Neural progenitor cell (in vitro differentiated cells): ENCODE data around the gene GLG1. TPM values are rescaled to one million over a fixed set of nuclear protein-coding genes. Genes with fewer than 3 reads are reported as not detected.
"Not testable (repeated sequence)": the region's sequence is repeated elsewhere in the genome, so short reads cannot be mapped to it uniquely, and the experiment has no call there.

Experiments
- DNase-seq: peaks from one replicate; pipeline ENCODE4 v3.0.0-alpha.2; 2016; ENCODE audit warnings: low spot score
- H2AFZ ChIP-seq: fragments of 200-600 bp; sonication (generic); replicated peaks from 2 replicates; pipeline ENCODE4 v1.6.1; 2016; ENCODE audit warnings: antibody characterized with exemption
- H3F3A ChIP-seq: fragments of 200-600 bp; sonication (generic); 2 replicates; pipeline ENCODE4 v1.6.1; 2016; ENCODE audit warnings: antibody characterized with exemption, low read depth
- H3K27ac ChIP-seq: fragments of 200-600 bp; sonication (generic); 2 replicates; pipeline ENCODE4 v1.5.1; 2016; ENCODE audit warnings: mild to moderate bottlenecking
- H3K27me3 ChIP-seq: fragments of 200-600 bp; sonication (generic); 2 replicates; pipeline ENCODE4 v1.6.1; 2016; ENCODE audit warnings: mild to moderate bottlenecking, moderate library complexity
- H3K36me3 ChIP-seq: fragments of 200-600 bp; sonication (generic); 2 replicates; pipeline ENCODE4 v1.5.1; 2016
- H3K4me1 ChIP-seq: fragments of 200-600 bp; sonication (generic); 2 replicates; pipeline ENCODE4 v1.6.1; 2016; ENCODE audit warnings: mixed run types
- H3K4me2 ChIP-seq: fragments of 200-600 bp; sonication (generic); 2 replicates; pipeline ENCODE4 v1.6.1; 2016
- H3K4me3 ChIP-seq: fragments of 200-600 bp; sonication (generic); 2 replicates; pipeline ENCODE4 v1.5.1; 2016
- H3K79me2 ChIP-seq: fragments of 200-600 bp; sonication (generic); 2 replicates; pipeline ENCODE4 v1.6.1; 2016; ENCODE audit warnings: low read depth
- H3K9ac ChIP-seq: fragments of 200-600 bp; sonication (generic); 2 replicates; pipeline ENCODE4 v1.6.1; 2016
- H3K9me3 ChIP-seq: fragments of 200-600 bp; sonication (generic); 2 replicates; pipeline ENCODE4 v1.5.1; 2016; ENCODE audit warnings: low read depth
- H4K20me1 ChIP-seq: fragments of 200-600 bp; sonication (generic); 2 replicates; pipeline ENCODE4 v1.6.1; 2016; ENCODE audit warnings: low read depth
- H3K27ac Mint-ChIP-seq: 3 replicates; pipeline ENCODE4 v1.8.0; 2021; ENCODE audit warnings: mixed read lengths
- H3K27me3 Mint-ChIP-seq: 2 replicates; pipeline ENCODE4 v1.8.0; 2022; ENCODE audit warnings: low read depth, mild to moderate bottlenecking, inconsistent platforms, moderate library complexity, mixed read lengths; ENCODE audit not compliant: insufficient read depth
- H3K36me3 Mint-ChIP-seq: 3 replicates; pipeline ENCODE4 v1.8.0; 2021; ENCODE audit warnings: mixed read lengths
- H3K4me1 Mint-ChIP-seq: 3 replicates; pipeline ENCODE4 v1.8.0; 2021; ENCODE audit warnings: mixed read lengths
- H3K4me3 Mint-ChIP-seq: 3 replicates; pipeline ENCODE4 v1.8.0; 2021; ENCODE audit warnings: mild to moderate bottlenecking, moderate library complexity, mixed read lengths
- H3K9me3 Mint-ChIP-seq: 3 replicates; pipeline ENCODE4 v1.8.0; 2020; ENCODE audit warnings: mixed read lengths
- EZH2 ChIP-seq: fragments of 200-600 bp; sonication (generic); IDR thresholded peaks from 2 replicates; pipeline ENCODE4 v1.6.1; 2017; ENCODE audit warnings: antibody characterized with exemption, mild to moderate bottlenecking, moderate library complexity
- EZH2phosphoT487 ChIP-seq: fragments of 200-600 bp; sonication (generic); IDR thresholded peaks from 2 replicates; pipeline ENCODE4 v1.6.1; 2017; ENCODE audit warnings: antibody characterized with exemption
- total RNA-seq: library from RNA; depleted of rRNA; stranded (reverse); fragments of >200 nt; gene quantifications from 2 replicates; pipeline ENCODE4 v1.2.3, GENCODE V29; 2015; ENCODE audit warnings: low replicate concordance
- TF ChIP-seq, protein P1 (sequence below): fragments of 200-600 bp; sonication (generic); IDR thresholded peaks from 2 replicates; pipeline ENCODE4 v1.5.1; 2017; ENCODE audit warnings: antibody characterized with exemption, mild to moderate bottlenecking

The GLG1 gene
- total RNA-seq, 1 donor from 2014 or later = 117 TPM

GRCh38 chr16:74558873-74559272 is 48.0 kb downstream of the GLG1 start:
- H3K27me3 ChIP-seq = no peaks in the 10 kb centered on the region
- no peak overlapping the region for H3K4me3 ChIP-seq
- TF ChIP-seq EZH2phosphoT487 (no peak), EZH2 (no peak)
- TF ChIP-seq, protein P1, sequence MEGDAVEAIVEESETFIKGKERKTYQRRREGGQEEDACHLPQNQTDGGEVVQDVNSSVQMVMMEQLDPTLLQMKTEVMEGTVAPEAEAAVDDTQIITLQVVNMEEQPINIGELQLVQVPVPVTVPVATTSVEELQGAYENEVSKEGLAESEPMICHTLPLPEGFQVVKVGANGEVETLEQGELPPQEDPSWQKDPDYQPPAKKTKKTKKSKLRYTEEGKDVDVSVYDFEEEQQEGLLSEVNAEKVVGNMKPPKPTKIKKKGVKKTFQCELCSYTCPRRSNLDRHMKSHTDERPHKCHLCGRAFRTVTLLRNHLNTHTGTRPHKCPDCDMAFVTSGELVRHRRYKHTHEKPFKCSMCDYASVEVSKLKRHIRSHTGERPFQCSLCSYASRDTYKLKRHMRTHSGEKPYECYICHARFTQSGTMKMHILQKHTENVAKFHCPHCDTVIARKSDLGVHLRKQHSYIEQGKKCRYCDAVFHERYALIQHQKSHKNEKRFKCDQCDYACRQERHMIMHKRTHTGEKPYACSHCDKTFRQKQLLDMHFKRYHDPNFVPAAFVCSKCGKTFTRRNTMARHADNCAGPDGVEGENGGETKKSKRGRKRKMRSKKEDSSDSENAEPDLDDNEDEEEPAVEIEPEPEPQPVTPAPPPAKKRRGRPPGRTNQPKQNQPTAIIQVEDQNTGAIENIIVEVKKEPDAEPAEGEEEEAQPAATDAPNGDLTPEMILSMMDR = no peak
- H3K9me3 Mint-ChIP-seq = peaks cover 2% of the 10 kb centered on the region
- no peaks in the 10 kb centered on the region for H3K36me3 ChIP-seq
- H4K20me1 ChIP-seq = peaks cover 50% of the 10 kb centered on the region
- no peaks in the 10 kb centered on the region for H3K9me3 ChIP-seq
- H3K4me2 ChIP-seq = no peak overlapping the region
- H3K4me3 Mint-ChIP-seq = no peak overlapping the region
- H3K27ac ChIP-seq = no peak overlapping the region
- DNase-seq = no peak
- no peak overlapping the region for H2AFZ ChIP-seq
- peaks cover 3% of the 10 kb centered on the region for H3K4me1 ChIP-seq
- peaks cover 88% of the 10 kb centered on the region for H3K79me2 ChIP-seq
- H3K36me3 Mint-ChIP-seq = peaks cover 9% of the 10 kb centered on the region
- no peak overlapping the region for H3K27ac Mint-ChIP-seq
- H3F3A ChIP-seq = peaks cover 3% of the 10 kb centered on the region
- no peaks in the 10 kb centered on the region for H3K4me1 Mint-ChIP-seq
- H3K9ac ChIP-seq = no peak overlapping the region
- H3K27me3 Mint-ChIP-seq = no peaks in the 10 kb centered on the region

DNA sequence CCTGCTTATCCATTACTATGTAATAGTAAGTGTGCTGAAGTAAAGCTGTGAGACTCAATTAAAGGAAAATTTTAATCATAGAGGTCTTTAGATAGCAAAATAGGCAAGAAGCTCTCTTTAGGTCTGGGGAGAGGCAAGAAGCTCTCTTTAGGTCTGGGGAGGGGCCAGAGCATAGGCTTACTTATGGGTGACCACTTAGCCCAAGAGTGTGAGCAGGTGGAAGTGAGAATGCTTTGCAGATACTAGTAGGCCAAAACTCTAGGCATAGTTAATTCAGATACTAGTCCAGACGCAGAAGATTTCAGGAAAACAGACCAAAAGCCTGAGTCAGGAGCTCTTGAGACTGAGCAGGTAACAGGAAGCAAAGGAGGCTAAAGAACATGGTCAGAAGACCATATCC is 49.6 kb downstream of the GLG1 start:
- H3K9ac ChIP-seq = no peak overlapping the region
- H3K27ac ChIP-seq = no peak overlapping the region
- Mint-ChIP-seq H3K4me1 (no peaks in the 10 kb centered on the region), H3K36me3 (peaks cover 2% of the 10 kb centered on the region), H3K27ac (no peak overlapping the region), H3K4me3 (no peak overlapping the region), H3K9me3 (peaks cover 2% of the 10 kb centered on the region), H3K27me3 (no peaks in the 10 kb centered on the region)
- peaks cover 3% of the 10 kb centered on the region for H3K4me1 ChIP-seq
- H3F3A ChIP-seq = peaks cover 3% of the 10 kb centered on the region
- no peaks in the 10 kb centered on the region for H3K27me3 ChIP-seq
- no peaks in the 10 kb centered on the region for H3K9me3 ChIP-seq
- peaks cover 38% of the 10 kb centered on the region for H4K20me1 ChIP-seq
- H2AFZ ChIP-seq = no peak overlapping the region
- H3K79me2 ChIP-seq = peaks cover 73% of the 10 kb centered on the region
- no peak overlapping the region for H3K4me2 ChIP-seq
- H3K4me3 ChIP-seq = no peak overlapping the region
- no peak for DNase-seq
- TF ChIP-seq EZH2phosphoT487 = no peak
- TF ChIP-seq, protein P1 = no peak
- no peak for TF ChIP-seq EZH2
- no peaks in the 10 kb centered on the region for H3K36me3 ChIP-seq

- no peak overlapping the region for H3K9ac ChIP-seq
- H3K27me3 ChIP-seq = no peaks in the 10 kb centered on the region
- Mint-ChIP-seq H3K27me3 (no peaks in the 10 kb centered on the region), H3K27ac (no peak overlapping the region), H3K4me1 (no peaks in the 10 kb centered on the region), H3K4me3 (no peak overlapping the region), H3K36me3 (peaks cover 2% of the 10 kb centered on the region), H3K9me3 (peaks cover 2% of the 10 kb centered on the region)
- H3K4me1 ChIP-seq = peaks cover 3% of the 10 kb centered on the region
- no peak overlapping the region for H3K4me3 ChIP-seq
- no peak for DNase-seq
- H3F3A ChIP-seq = peaks cover 3% of the 10 kb centered on the region
- TF ChIP-seq, protein P1 = no peak
- H2AFZ ChIP-seq = no peak overlapping the region
- no peaks in the 10 kb centered on the region for H3K9me3 ChIP-seq
- peaks cover 34% of the 10 kb centered on the region for H4K20me1 ChIP-seq
- no peak overlapping the region for H3K27ac ChIP-seq
- H3K4me2 ChIP-seq = no peak overlapping the region
- peaks cover 65% of the 10 kb centered on the region for H3K79me2 ChIP-seq
- H3K36me3 ChIP-seq = no peaks in the 10 kb centered on the region
These were observed 50.5 kb downstream of the GLG1 start for GRCh38 chr16:74556375-74556922.

DNA sequence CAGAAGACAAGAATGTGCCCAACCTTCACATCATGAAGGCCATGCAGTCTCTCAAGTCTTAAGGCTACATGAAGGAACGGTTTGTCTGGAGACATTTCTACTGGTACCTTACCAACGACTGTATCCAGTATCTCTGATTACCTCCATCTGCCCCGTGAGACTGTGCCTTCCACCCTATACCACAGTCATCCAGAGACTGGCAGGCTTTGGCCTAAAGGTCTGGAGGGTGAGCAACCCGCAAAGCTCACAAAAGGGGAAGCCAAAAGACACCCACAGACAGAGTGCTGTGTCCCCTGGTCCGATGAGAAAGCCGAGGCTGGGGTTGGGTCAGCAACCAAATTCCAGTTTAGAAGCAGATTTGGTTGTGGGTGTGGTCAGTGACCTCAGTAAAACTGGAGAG is 54.6 kb downstream of the GLG1 start:
- not testable (repeated sequence) for H3K4me1 Mint-ChIP-seq, H2AFZ ChIP-seq, H3K4me3 ChIP-seq, DNase-seq, H3K36me3 Mint-ChIP-seq, H3K4me2 ChIP-seq, H3K27ac Mint-ChIP-seq, H4K20me1 ChIP-seq, H3K27ac ChIP-seq, H3K27me3 Mint-ChIP-seq, H3K4me1 ChIP-seq, H3K4me3 Mint-ChIP-seq, H3K27me3 ChIP-seq, H3K36me3 ChIP-seq, H3K9ac ChIP-seq, H3F3A ChIP-seq, H3K9me3 ChIP-seq, H3K9me3 Mint-ChIP-seq
- peaks cover 27% of the 10 kb centered on the region for H3K79me2 ChIP-seq

DNA sequence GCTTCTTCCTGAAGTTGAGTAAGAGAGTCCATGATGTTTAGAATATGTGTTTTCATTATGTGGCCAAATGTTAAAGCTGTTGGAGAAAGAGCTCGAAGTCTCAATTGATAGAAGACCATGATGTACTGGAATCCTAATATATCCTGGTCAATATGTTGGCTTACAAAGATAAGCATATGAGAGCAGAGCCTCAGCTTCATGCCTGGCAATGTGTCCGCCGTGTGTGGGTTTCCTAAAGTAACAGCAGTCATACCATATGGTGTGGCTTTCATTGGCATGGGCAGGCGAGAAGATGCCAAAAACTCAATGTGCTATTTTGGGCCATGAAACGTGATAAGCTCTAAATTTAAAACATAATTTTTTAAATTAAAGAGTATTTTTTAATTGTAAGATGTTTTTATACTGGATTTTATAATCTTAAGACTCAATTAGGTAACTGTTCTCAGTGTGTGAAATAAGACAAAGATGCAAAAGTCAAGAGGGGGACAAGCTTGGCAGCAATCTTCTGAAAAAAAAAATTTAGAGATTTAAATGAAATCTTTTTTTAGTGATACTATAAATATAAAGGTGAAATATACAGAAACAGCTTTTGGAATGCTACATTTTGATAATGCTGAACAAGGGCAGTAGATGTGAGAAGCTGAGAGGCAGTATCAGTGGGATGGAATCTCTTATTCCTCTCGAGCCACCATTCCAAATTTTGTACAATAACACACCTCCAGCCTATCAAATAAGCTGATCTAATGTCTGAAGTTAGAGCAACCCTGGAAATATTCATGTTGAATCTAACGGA is 56.5 kb downstream of the GLG1 start:
- H3K27me3 ChIP-seq, H3K9me3 ChIP-seq, H3F3A ChIP-seq, H3K36me3 Mint-ChIP-seq, H2AFZ ChIP-seq, H3K27ac ChIP-seq, H3K27ac Mint-ChIP-seq, H3K36me3 ChIP-seq, H3K27me3 Mint-ChIP-seq, H3K4me3 Mint-ChIP-seq, H3K4me1 ChIP-seq, H4K20me1 ChIP-seq, DNase-seq, H3K4me2 ChIP-seq, H3K9me3 Mint-ChIP-seq, H3K9ac ChIP-seq, H3K4me3 ChIP-seq, H3K4me1 Mint-ChIP-seq: not testable (repeated sequence)
- H3K79me2 ChIP-seq = peaks cover 15% of the 10 kb centered on the region
